K562 treated with DMSO at 1 percent for 12 hours (cell line): ENCODE measurements around the gene GJD2. TPM values are rescaled to one million over a fixed set of nuclear protein-coding genes. Genes with fewer than 3 reads are reported as not detected.

Source experiments
- total RNA-seq: library from RNA; unstranded; fragments of 300-600 nt; gene quantifications from 2 replicates; pipeline ENCODE4 v1.2.3, GENCODE V29; 2022; ENCODE audit not compliant: insufficient read depth

GJD2 gene
- total RNA-seq, result not detected in 2 replicates

DNA sequence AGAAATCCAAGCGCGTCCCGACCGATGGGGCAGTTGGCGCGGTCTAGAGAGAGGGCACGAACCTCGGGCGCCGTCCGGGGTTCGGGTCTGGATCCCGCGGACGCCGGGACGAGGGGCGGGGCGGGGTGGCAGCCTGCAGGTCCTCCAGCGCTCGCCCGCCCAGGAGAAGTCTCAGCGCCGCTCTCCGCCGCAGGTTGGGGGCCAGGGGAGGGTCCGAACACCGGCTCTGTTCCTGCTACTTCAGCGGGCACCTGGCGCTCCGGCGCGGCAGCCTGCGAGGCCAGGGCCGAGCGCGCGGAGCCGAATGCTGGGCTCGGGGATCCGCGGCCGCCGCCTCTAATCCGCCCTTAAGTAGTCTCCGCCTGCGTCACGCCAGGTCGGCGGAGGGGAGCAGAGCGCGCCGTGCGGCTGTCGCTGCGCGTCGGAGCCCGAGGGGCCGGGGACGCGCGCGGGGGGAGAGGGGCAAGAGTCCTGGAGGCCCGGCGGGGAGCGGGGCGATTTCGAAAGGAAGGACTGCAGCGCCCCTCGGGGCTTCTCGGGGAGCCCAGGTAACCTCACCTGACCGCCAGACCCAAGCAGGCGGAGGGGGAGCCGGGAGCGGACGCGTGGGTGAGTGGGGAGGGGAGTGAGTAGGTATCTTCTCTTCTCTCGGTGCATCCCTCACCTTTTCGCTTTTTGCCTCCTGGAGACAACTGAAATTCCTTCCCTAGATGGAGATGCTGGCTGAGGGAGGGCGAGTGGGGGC is at the start of gene GJD2:
GJD2 (minus strand) TSS at position 325 of the 745 bp plus-strand sequence. CDS start 510 bp downstream, outside the sequence.

DNA sequence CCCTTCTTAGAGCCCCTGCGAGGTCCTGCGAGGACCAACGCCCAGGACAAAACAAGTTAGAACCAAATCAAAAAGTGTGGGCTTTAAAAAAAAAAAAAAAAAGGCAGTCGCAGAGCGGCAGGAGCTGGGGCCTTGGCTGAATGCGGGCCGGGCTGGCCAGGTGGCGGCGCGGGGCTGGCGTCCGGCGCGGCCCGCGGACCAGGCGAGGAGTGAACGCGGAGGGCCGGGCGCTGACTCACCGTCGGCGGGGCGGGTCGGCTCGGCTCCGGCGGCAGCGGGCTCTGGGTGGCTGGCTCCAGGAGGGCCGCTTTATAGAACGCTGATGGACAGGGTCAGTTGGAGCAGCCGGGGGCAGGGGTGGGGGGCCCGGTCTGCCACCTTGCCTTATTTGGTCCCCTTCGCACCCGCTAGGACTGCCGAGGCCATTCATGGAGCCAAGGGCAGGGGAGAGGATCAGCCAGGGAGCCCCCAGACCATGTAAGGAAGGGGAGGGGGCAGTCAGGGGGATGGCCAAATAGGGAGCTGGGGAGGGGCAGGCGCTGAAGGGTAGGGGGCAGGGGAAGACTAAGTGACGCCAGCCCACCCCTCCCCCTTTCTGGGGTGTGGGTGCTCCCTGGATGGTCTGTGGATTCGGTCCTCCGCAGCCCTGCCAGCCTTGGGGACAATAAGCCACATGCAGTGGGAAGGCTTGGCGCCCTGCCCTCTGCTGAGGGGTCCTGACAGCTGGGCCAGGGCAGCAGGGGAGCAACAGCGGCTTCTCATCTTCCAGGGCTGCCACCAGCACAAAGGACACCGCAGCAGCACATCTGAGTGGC is 40.7 kb upstream of the GJD2 start, which contains the start of gene ACTC1:
ACTC1 (minus strand) TSS at position 283 of the 815 bp plus-strand sequence. CDS start 741 bp downstream, outside the sequence.

Other genes starting within 250 kb of the GJD2 start
- gene GOLGA8B, start 171.3 kb downstream of the GJD2 start, total RNA-seq, result 12.9 and 80.9 TPM in 2 replicates
- gene ACTC1, start 40.6 kb upstream of the GJD2 start, total RNA-seq, result not detected in 2 replicates
- gene AQR, start 214.7 kb upstream of the GJD2 start, total RNA-seq, result 3.3 and 15.3 TPM in 2 replicates
- 1.8 and 16.8 TPM in 2 replicates for gene ZNF770, start 233.3 kb upstream of the GJD2 start, total RNA-seq